ENCODE results near the gene GCN1.

GRCh38 chr12:120225200-120225558 is 30.7 kb upstream of the GCN1 start:
- no peak for TF ChIP-seq POLR2AphosphoS5 (IDR thresholded peaks at IDR 0.05; ENCODE audit: insufficient read depth in 1 of 2, low read depth in 1 of 2)
- TF ChIP-seq CTCF (IDR thresholded peaks at IDR 0.05), result no peak
- TF ChIP-seq POLR2A (IDR thresholded peaks at IDR 0.05), result no peak
